Parathyroid adenoma (tissue), 2 donors: ENCODE results near the gene RTF1.

Experiments used
- H2AFZ ChIP-seq: fragments of 300-600 bp; sonication (generic); one replicate; pipeline ENCODE4 v1.7.0; 2017; ENCODE audit warnings: antibody characterized with exemption, mild to moderate bottlenecking
- H3K27ac ChIP-seq: fragments of 300-600 bp; sonication (generic); one replicate; pipeline ENCODE4 v1.7.0; 2017
- H3K27me3 ChIP-seq: fragments of 300-600 bp; sonication (generic); one replicate; pipeline ENCODE4 v1.7.0; 2017; ENCODE audit warnings: low read length; ENCODE audit not compliant: control insufficient read depth, insufficient read depth
- H3K36me3 ChIP-seq: fragments of 300-600 bp; sonication (generic); one replicate; pipeline ENCODE4 v1.7.0; 2017; ENCODE audit warnings: low read length; ENCODE audit not compliant: control insufficient read depth, insufficient read depth
- H3K4me1 ChIP-seq: fragments of 300-600 bp; sonication (generic); one replicate; pipeline ENCODE4 v1.7.0; 2017; ENCODE audit warnings: control low read depth
- H3K4me2 ChIP-seq: fragments of 300-600 bp; sonication (generic); one replicate; pipeline ENCODE4 v1.7.0; 2017; ENCODE audit warnings: low read length
- H3K4me3 ChIP-seq: fragments of 300-600 bp; sonication (generic); one replicate; pipeline ENCODE4 v1.7.0; 2017; ENCODE audit warnings: low read depth, low read length
- H3K79me2 ChIP-seq: fragments of 300-600 bp; sonication (generic); one replicate; pipeline ENCODE4 v1.7.0; 2017; ENCODE audit warnings: control low read depth
- H3K9ac ChIP-seq: fragments of 300-600 bp; sonication (generic); one replicate; pipeline ENCODE4 v1.7.0; 2017; ENCODE audit warnings: mild to moderate bottlenecking
- H3K9me3 ChIP-seq: fragments of 300-600 bp; sonication (generic); one replicate; pipeline ENCODE4 v1.7.0; 2017; ENCODE audit warnings: low read length; ENCODE audit not compliant: control insufficient read depth
- TF ChIP-seq, protein P1 (sequence below): fragments of 300-600 bp; sonication (generic); IDR thresholded peaks from one replicate; pipeline ENCODE4 v1.7.0; 2017; ENCODE audit warnings: antibody characterized with exemption, mild to moderate bottlenecking
- donor health status: primary hyperparathyroidism.

The RTF1 gene

DNA sequence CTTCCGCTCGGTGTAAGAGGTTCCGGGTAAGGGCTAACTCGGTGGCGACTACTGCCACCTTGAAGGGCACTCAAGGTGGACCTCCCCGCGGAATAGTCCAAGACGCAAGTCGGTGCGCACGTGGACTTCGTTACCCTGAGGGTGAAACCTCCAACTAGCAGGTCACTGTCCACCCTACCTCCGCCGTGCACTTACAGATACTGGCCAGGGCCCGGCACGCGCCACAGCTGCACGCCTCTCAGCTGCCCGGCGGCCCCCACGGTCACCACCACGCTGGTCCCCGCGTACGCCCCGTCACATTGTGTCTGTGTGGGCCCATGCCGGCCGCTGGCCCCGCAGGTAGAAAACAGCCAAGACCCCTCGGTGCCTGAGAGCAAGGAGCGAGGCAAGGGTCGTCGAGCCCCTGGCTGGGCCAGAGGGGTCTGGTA, 95.6 kb downstream of the RTF1 start:
- H3K27me3 ChIP-seq: no peaks in the 10 kb centered on the region
- H3K4me3 ChIP-seq: no peak overlapping the region
- no peak overlapping the region for H3K27ac ChIP-seq
- TF ChIP-seq, protein P1, sequence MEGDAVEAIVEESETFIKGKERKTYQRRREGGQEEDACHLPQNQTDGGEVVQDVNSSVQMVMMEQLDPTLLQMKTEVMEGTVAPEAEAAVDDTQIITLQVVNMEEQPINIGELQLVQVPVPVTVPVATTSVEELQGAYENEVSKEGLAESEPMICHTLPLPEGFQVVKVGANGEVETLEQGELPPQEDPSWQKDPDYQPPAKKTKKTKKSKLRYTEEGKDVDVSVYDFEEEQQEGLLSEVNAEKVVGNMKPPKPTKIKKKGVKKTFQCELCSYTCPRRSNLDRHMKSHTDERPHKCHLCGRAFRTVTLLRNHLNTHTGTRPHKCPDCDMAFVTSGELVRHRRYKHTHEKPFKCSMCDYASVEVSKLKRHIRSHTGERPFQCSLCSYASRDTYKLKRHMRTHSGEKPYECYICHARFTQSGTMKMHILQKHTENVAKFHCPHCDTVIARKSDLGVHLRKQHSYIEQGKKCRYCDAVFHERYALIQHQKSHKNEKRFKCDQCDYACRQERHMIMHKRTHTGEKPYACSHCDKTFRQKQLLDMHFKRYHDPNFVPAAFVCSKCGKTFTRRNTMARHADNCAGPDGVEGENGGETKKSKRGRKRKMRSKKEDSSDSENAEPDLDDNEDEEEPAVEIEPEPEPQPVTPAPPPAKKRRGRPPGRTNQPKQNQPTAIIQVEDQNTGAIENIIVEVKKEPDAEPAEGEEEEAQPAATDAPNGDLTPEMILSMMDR: no peak
- no peak overlapping the region for H3K9ac ChIP-seq
- H3K4me1 ChIP-seq: no peaks in the 10 kb centered on the region
- peak overlapping the region; percentile 38 for H2AFZ ChIP-seq
- H3K4me2 ChIP-seq: peak overlapping the region; percentile 48
- no peaks in the 10 kb centered on the region for H3K9me3 ChIP-seq
- H3K36me3 ChIP-seq: no peaks in the 10 kb centered on the region
- no peaks in the 10 kb centered on the region for H3K79me2 ChIP-seq

DNA sequence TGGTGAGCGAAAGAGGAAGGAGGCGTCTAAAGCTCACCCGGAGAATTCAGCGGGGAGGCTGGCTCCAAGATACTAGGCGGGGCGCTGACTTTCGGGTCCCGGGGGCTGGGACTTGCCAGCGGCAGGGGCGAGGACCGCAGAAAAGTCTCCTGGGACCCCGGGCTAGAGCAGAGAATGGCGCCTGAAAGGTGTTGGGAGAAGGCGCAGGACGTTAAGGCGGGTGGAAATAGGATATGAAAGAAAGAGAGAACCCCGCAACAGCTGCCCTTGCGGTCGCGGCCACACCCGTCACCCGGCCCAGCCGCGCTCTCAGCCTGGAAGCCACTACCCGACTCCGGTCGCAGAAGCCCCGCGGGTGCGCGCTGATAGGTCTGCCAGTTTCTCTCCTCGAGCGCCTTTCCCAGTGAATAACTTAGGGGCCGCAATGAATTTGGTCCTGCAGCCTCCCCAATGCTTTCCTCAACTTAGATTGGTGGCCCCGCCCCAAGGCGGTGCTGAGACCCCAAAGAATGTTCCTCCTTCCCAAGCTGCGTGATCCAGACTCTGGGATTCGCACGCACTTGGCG, 96.1 kb downstream of the RTF1 start:
- Histone ChIP-seq H3K27me3 (no peaks in the 10 kb centered on the region), H3K27ac (no peak overlapping the region), H3K79me2 (no peaks in the 10 kb centered on the region), H3K9ac (no peak overlapping the region), H3K9me3 (no peaks in the 10 kb centered on the region), H3K4me2 (peak overlapping the region; percentile 48), H3K4me1 (no peaks in the 10 kb centered on the region), H3K4me3 (no peak overlapping the region), H3K36me3 (no peaks in the 10 kb centered on the region), H2AFZ (peak overlapping the region; percentile 38)
- TF ChIP-seq, protein P1: no peak

DNA sequence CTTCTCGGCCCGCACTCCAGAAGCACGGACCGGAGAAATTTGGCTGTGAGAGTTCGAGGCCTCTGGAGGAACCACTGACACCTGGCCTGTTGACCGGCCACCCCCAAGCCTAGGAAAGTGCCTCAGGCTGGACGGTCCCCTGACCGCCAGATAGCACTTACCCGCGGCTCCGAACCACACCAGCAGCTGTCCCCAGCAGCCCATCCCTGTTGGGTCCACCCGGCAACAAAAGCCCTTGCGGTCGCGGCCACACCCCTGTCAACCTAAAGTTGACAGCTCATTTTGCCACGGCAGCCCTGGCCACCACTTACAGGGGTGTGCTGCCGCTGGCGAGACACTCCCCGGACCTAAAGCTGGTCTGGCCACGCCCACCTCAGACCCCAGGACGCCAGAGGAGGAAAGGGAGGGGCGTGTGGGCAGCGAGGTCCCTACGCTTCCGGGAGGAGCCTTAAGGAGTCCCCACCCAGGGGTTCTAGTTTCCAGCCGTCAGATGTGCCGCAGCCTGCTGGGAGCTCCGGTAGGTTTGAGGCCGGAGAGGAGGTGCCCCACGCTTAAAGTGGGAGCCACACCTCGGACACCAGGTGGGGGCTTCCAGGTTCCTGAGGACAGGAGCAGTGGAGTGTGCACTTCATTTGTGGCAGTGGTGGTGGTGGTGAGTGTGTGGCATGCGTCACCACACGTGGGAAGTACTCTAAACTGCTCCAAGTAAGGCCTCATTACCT, 96.8 kb downstream of the RTF1 start, which contains the start of gene LTK:
LTK (minus strand) TSS at position 322 of the 722 bp plus-strand sequence; CDS start at position 204, 118 bp downstream.
- Histone ChIP-seq H3K36me3 (no peaks in the 10 kb centered on the region), H3K27ac (no peak within 1 kb of the TSS), H3K79me2 (no peaks in the 10 kb centered on the region), H3K9me3 (no peaks in the 10 kb centered on the region), H3K4me2 (peak within 1 kb of the TSS; percentile 48), H2AFZ (peak within 1 kb of the TSS; percentile 38), H3K4me3 (no peak within 1 kb of the TSS), H3K4me1 (no peaks in the 10 kb centered on the region), H3K27me3 (no peaks in the 10 kb centered on the region), H3K9ac (no peak within 1 kb of the TSS)
- TF ChIP-seq, protein P1: no peak

DNA sequence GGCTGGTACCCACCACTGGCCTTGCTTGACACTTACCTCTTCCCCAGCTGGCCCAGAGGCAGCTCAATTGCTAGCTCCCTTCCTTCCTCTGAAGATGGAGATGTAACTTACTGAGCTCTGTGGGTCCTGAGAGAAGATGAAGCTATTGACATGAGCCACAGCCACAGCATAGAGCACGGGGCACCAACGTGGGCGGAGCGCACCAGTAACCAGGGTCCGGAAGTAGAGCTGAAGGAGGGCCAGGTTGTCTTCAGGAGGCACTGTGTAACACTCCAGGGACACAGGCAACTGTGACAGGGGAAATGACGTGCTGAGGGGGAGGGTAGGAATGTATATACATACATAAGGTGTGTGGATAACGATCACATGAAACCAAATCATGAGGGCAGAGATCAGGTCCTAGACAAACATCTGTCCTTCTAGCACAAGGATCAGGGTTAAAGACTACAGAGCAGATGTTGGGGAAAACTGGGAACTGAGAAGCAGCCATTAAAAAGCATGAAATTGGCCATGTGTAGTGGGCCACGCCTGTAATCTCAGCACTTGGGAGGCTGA, 101.1 kb downstream of the RTF1 start:
- no peak overlapping the region for H3K27ac ChIP-seq
- H3K4me2 ChIP-seq: no peak overlapping the region
- H3K36me3 ChIP-seq: no peaks in the 10 kb centered on the region
- no peaks in the 10 kb centered on the region for H3K27me3 ChIP-seq
- no peak overlapping the region for H2AFZ ChIP-seq
- H3K9me3 ChIP-seq: no peaks in the 10 kb centered on the region
- H3K79me2 ChIP-seq: no peaks in the 10 kb centered on the region
- TF ChIP-seq, protein P1: no peak
- no peaks in the 10 kb centered on the region for H3K4me1 ChIP-seq
- H3K4me3 ChIP-seq: no peak overlapping the region
- H3K9ac ChIP-seq: no peak overlapping the region
